ENCODE results near the gene MYL12A. TPM values are rescaled to one million over a fixed set of nuclear protein-coding genes. Genes with fewer than 3 reads are reported as not detected.
"Not testable (repeated sequence)": the region's sequence is repeated elsewhere in the genome, so short reads cannot be mapped to it uniquely, and the experiment has no call there.

MYL12A gene
- 456 and 458 TPM in 2 replicates for total RNA-seq
- polyA plus RNA-seq, result 692 and 695 TPM in 2 replicates

- peak; percentile 99 for DNase-seq (ENCODE audit: low spot score)
- WGBS (ENCODE audit: low lambda C conversion rate, missing lambda C conversion rate), result 1% methylated on average over 65 of the region's 65 CpGs
- peak within 1 kb of the TSS; percentile 55 for H2AFZ ChIP-seq
- H3K27me3 ChIP-seq, result no peaks in the 10 kb centered on the region
- H3K4me3 ChIP-seq, result peak within 1 kb of the TSS; percentile 59
- H3K4me2 ChIP-seq, result peak within 1 kb of the TSS; percentile 74
- peaks cover 16% of the 10 kb centered on the region for H4K20me1 ChIP-seq (ENCODE audit: insufficient read depth, poor library complexity, severe bottlenecking)
- no peak for TF ChIP-seq EZH2phosphoT487 (IDR thresholded peaks at IDR 0.05; ENCODE audit: low read depth, severe bottlenecking, unreplicated experiment)
- TF ChIP-seq EZH2 (IDR thresholded peaks at IDR 0.05; ENCODE audit: borderline replicate concordance), result no peak
- TF ChIP-seq CTCF (IDR thresholded peaks at IDR 0.05; ENCODE audit: poor library complexity), result no peak
- peaks cover 15% of the 10 kb centered on the region for H3K4me1 ChIP-seq (ENCODE audit: insufficient read depth)
- no peaks in the 10 kb centered on the region for H3K9me3 ChIP-seq (ENCODE audit: low read depth)
- H3K36me3 ChIP-seq (replicated peaks; ENCODE audit: insufficient read depth, low read depth), result no peaks in the 10 kb centered on the region
- peaks cover 51% of the 10 kb centered on the region for H3K79me2 ChIP-seq
- no peaks in the 10 kb centered on the region for H3K9me2 ChIP-seq (replicated peaks; ENCODE audit: insufficient read depth)
- H3K27ac ChIP-seq, result peak within 1 kb of the TSS; percentile 97
Observed at GRCh38 chr18:3247240-3248061, at the start of gene MYL12A. Gene MYL12A (plus strand): TSS chr18:3247801. CDS start chr18:3253248, 5,447 bp downstream.

GRCh38 chr18:3198260-3198860, 49.2 kb upstream of the MYL12A start:
- H3K79me2 ChIP-seq; H3K27ac ChIP-seq; H3K27me3 ChIP-seq; H3K4me3 ChIP-seq; H3K36me3 ChIP-seq (replicated peaks; ENCODE audit: insufficient read depth, low read depth); H2AFZ ChIP-seq; H3K4me1 ChIP-seq (ENCODE audit: insufficient read depth); DNase-seq (ENCODE audit: low spot score); H3K4me2 ChIP-seq; H3K9me3 ChIP-seq (ENCODE audit: low read depth); H3K9me2 ChIP-seq (replicated peaks; ENCODE audit: insufficient read depth); H4K20me1 ChIP-seq (ENCODE audit: insufficient read depth, poor library complexity, severe bottlenecking): not testable (repeated sequence)
- WGBS (ENCODE audit: low lambda C conversion rate, missing lambda C conversion rate), result 82% methylated on average over 11 of the region's 11 CpGs

GRCh38 chr18:3199942-3200645, 47.5 kb upstream of the MYL12A start:
- Histone ChIP-seq H3K4me1 (ENCODE audit: insufficient read depth) (no peaks in the 10 kb centered on the region), H3K9me3 (ENCODE audit: low read depth) (no peaks in the 10 kb centered on the region), H3K4me2 (no peak overlapping the region), H3K27me3 (no peaks in the 10 kb centered on the region), H3K36me3 (replicated peaks; ENCODE audit: insufficient read depth, low read depth) (no peaks in the 10 kb centered on the region), H4K20me1 (ENCODE audit: insufficient read depth, poor library complexity, severe bottlenecking) (no peaks in the 10 kb centered on the region), H3K4me3 (no peak overlapping the region), H3K27ac (no peak overlapping the region), H2AFZ (no peak overlapping the region), H3K79me2 (no peaks in the 10 kb centered on the region), H3K9me2 (replicated peaks; ENCODE audit: insufficient read depth) (no peaks in the 10 kb centered on the region)
- DNase-seq (ENCODE audit: low spot score), result no peak
- 83% methylated on average over 2 of the region's 2 CpGs for WGBS (ENCODE audit: low lambda C conversion rate, missing lambda C conversion rate)
- TF ChIP-seq CTCF (IDR thresholded peaks at IDR 0.05; ENCODE audit: poor library complexity) (no peak), EZH2 (IDR thresholded peaks at IDR 0.05; ENCODE audit: borderline replicate concordance) (no peak), EZH2phosphoT487 (IDR thresholded peaks at IDR 0.05; ENCODE audit: low read depth, severe bottlenecking, unreplicated experiment) (no peak)

- no peak overlapping the region for H3K27ac ChIP-seq
- no peaks in the 10 kb centered on the region for H3K9me2 ChIP-seq (replicated peaks; ENCODE audit: insufficient read depth)
- no peak overlapping the region for H3K4me3 ChIP-seq
- DNase-seq (ENCODE audit: low spot score), result no peak
- no peaks in the 10 kb centered on the region for H3K27me3 ChIP-seq
- H2AFZ ChIP-seq, result no peak overlapping the region
- no peaks in the 10 kb centered on the region for H3K9me3 ChIP-seq (ENCODE audit: low read depth)
- H3K4me1 ChIP-seq (ENCODE audit: insufficient read depth), result no peaks in the 10 kb centered on the region
- H3K79me2 ChIP-seq, result no peaks in the 10 kb centered on the region
- no peaks in the 10 kb centered on the region for H4K20me1 ChIP-seq (ENCODE audit: insufficient read depth, poor library complexity, severe bottlenecking)
- H3K36me3 ChIP-seq (replicated peaks; ENCODE audit: insufficient read depth, low read depth), result no peaks in the 10 kb centered on the region
- TF ChIP-seq CTCF (IDR thresholded peaks at IDR 0.05; ENCODE audit: poor library complexity) (no peak), EZH2 (IDR thresholded peaks at IDR 0.05; ENCODE audit: borderline replicate concordance) (no peak), EZH2phosphoT487 (IDR thresholded peaks at IDR 0.05; ENCODE audit: low read depth, severe bottlenecking, unreplicated experiment) (no peak)
- H3K4me2 ChIP-seq, result no peak overlapping the region
Observed at GRCh38 chr18:3205239-3205638, 42.4 kb upstream of the MYL12A start.
